ENCODE measurements around the gene AP4E1.

Gene AP4E1

GRCh38 chr15:50884540-50884939 is 23.9 kb upstream of the AP4E1 start:
- CTCF ChIA-PET, result interaction anchor here (1.0 to 7.3 kb wide), 8 partner anchors 11 to 209 kb away, joined by 3 to 58 read pairs (median 7); partner anchors contain the start of genes AP4E1 and TRPM7
- no peak for TF ChIP-seq CTCF (IDR thresholded peaks at IDR 0.05; ENCODE audit: insufficient read depth, low read length, missing control alignments)

DNA sequence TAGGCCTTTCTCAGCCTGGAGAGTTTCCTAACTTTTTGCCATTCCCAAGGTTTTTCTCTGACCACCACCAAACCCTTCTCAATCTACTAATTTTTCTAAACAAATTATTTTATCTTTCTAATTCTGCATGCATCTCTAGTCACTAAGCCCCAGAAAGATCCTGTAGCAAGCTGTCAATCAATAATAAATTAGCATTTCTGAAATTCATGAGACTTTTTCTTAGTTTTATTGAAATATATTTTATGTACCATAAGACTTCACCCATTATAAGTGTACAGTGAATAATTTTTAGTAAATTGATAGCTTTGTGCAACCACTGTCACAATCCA is 22.4 kb upstream of the AP4E1 start:
- no peak overlapping the region for H3K4me3 ChIP-seq (ENCODE audit: low read depth, low read length)
- no peak for DNase-seq (ENCODE audit: low read depth, low spot score)
- CTCF ChIA-PET, result interaction anchor here (0.7 to 7.3 kb wide), 12 partner anchors 8 to 263 kb away, joined by 3 to 58 read pairs (median 7); partner anchors contain the start of gene AP4E1
- TF ChIP-seq CTCF (IDR thresholded peaks at IDR 0.05; ENCODE audit: insufficient read depth, low read length, missing control alignments), result no peak
- POLR2A ChIA-PET, result interaction anchor here (1.2 kb wide), 1 partner anchor 23 kb away, joined by 3 read pairs; no protein-coding TSS in a partner anchor

More at GRCh38 chr15:50884540-50884939, 23.9 kb upstream of the AP4E1 start:
- POLR2A ChIA-PET, result interaction anchor here (0.6 to 0.8 kb wide), 2 partner anchors 344 to 383 kb away, joined by 3 to 4 read pairs; no protein-coding TSS in a partner anchor
- no peak for DNase-seq (ENCODE audit: low read depth, low spot score)
- no peak overlapping the region for H3K4me3 ChIP-seq (ENCODE audit: low read depth, low read length)

GRCh38 chr15:50886611-50887345 is 21.7 kb upstream of the AP4E1 start:
- ChIA-PET POLR2A (no interaction called here), CTCF (interaction anchor here (0.7 to 7.3 kb wide), 11 partner anchors 8 to 264 kb away, joined by 3 to 58 read pairs (median 7); partner anchors contain the start of gene AP4E1)
- TF ChIP-seq CTCF (IDR thresholded peaks at IDR 0.05; ENCODE audit: insufficient read depth, low read length, missing control alignments), result no peak

GRCh38 chr15:50888054-50888453 is 20.4 kb upstream of the AP4E1 start:
- no peak for DNase-seq (ENCODE audit: low read depth, low spot score)
- no peak overlapping the region for H3K4me3 ChIP-seq (ENCODE audit: low read depth, low read length)
- no peak for TF ChIP-seq CTCF (IDR thresholded peaks at IDR 0.05; ENCODE audit: insufficient read depth, low read length, missing control alignments)
- ChIA-PET CTCF (interaction anchor here (1.2 to 7.3 kb wide), 4 partner anchors 12 to 266 kb away, joined by 5 to 58 read pairs (median 14); partner anchors contain the start of gene AP4E1), POLR2A (no interaction called here)

More at GRCh38 chr15:50886611-50887345, 21.7 kb upstream of the AP4E1 start:
- DNase-seq (ENCODE audit: low read depth, low spot score), result no peak
- no peak overlapping the region for H3K4me3 ChIP-seq (ENCODE audit: low read depth, low read length)

DNA sequence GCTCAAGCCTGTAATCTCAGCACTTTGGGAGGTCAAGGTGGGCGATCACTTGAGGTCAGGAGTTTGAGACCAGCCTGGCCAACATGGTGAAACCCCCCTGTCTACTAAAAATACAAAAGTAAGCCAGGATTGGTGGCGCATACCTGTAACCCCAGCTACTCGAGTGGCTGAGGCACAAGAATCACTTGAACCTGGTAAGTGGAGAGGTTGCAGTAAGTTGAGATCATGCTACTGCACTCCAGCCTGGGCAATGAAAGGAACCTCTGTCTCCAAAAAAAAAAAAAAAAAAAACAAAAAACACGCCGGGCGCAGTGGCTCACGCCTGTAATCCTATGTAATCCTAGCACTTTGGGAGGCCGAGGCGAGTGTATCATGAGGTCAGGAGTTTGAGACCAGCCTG is 18.9 kb upstream of the AP4E1 start:
- no peak overlapping the region for H3K4me3 ChIP-seq (ENCODE audit: low read depth, low read length)
- DNase-seq (ENCODE audit: low read depth, low spot score), result no peak
- CTCF ChIA-PET, result interaction anchor here (2.4 kb wide), 1 partner anchor 13 kb away, joined by 10 read pairs; no protein-coding TSS in a partner anchor
- no peak for TF ChIP-seq CTCF (IDR thresholded peaks at IDR 0.05; ENCODE audit: insufficient read depth, low read length, missing control alignments)
- POLR2A ChIA-PET, result interaction anchor here (0.5 kb wide), 1 partner anchor 195 kb away, joined by 5 read pairs; no protein-coding TSS in a partner anchor

DNA sequence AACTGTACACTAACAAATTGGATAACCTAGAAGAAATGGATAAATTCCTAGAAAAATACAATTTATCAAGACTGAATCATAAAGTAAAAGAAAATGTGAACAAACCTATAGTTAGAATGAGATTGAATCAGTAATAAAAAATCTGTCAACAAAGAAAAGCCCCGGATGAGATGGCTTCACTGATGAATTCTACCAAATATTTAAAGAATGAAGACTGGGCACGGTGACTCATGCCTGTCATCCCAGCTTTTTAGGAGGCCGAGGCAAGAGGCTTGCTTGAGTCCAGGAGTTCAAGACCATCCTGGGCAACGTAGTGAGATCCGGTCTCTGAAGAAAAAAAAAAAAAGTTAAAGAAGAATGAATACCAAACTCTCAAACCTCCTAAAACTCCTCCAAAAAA is 17.7 kb upstream of the AP4E1 start:
- H3K4me3 ChIP-seq (ENCODE audit: low read depth, low read length), result no peak overlapping the region
- CTCF ChIA-PET, result no interaction called here
- POLR2A ChIA-PET, result interaction anchor here (0.7 kb wide), 1 partner anchor 288 kb away, joined by 3 read pairs; no protein-coding TSS in a partner anchor
- TF ChIP-seq CTCF (IDR thresholded peaks at IDR 0.05; ENCODE audit: insufficient read depth, low read length, missing control alignments), result no peak
- DNase-seq (ENCODE audit: low read depth, low spot score), result no peak
